Measurements from ENCODE around the gene SLC39A11.
A peak's percentile ranks its signal among the peaks of the same experiment; 100 is the strongest.
"Not testable (repeated sequence)": the region's sequence is repeated elsewhere in the genome, so short reads cannot be mapped to it uniquely, and the experiment has no call there.

SLC39A11 gene

GRCh38 chr17:72730077-72730476 lies 362.4 kb downstream of the SLC39A11 start:
- no peak for DNase-seq

GRCh38 chr17:72726936-72727335 lies 365.6 kb downstream of the SLC39A11 start:
- DNase-seq = no peak

DNA sequence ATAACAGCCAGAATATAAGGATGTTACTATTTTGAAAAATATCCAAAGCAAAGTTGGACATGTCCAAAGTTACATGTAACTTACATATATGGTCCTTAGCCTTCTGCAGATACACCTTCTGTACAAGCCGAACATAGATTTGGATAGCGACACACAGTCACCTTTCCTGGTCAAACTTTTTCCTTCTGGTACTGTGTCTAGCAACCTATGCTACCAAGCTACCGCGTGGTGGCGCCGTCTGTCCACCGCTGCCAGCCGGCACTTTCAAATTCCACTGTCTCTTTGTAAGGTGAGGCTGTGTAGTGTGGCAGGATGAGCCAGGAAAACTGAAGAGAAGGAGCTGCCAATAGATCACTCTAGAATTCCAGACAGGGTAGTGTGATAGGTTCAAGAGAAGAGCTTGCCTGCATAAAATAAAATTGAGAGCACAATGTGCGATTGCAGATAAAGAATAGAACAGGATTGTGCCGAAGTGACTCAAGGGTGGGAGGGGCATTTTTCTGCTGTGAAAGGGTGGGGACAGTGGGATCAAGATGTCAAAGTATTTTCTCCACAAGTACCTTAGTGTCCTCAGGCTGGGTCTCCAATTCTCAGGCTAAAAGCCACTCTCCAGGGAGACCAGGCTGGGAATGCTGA lies 366.9 kb downstream of the SLC39A11 start:
- DNase-seq = peak; percentile 60

- no peak for DNase-seq
Observed at GRCh38 chr17:72724267-72724666, 368.2 kb downstream of the SLC39A11 start.

GRCh38 chr17:72723711-72724110 lies 368.8 kb downstream of the SLC39A11 start:
- no peak for DNase-seq

DNA sequence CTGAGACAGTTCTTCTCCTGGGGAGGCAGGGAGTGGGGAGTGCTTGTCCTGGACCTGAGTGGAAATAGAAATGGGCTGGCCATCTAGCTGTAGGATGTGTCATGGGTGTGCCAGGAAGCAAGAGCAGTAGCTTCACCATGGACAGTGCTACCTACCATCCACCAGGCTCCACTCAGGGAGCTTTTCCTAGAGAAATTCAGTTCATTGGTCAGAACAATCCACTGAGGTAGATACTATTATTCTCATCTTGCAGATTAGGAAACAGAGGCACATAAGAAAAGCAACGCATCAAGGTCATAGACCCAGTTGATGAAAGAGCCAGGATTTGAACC lies 372.0 kb downstream of the SLC39A11 start:
- no peak for DNase-seq

DNA sequence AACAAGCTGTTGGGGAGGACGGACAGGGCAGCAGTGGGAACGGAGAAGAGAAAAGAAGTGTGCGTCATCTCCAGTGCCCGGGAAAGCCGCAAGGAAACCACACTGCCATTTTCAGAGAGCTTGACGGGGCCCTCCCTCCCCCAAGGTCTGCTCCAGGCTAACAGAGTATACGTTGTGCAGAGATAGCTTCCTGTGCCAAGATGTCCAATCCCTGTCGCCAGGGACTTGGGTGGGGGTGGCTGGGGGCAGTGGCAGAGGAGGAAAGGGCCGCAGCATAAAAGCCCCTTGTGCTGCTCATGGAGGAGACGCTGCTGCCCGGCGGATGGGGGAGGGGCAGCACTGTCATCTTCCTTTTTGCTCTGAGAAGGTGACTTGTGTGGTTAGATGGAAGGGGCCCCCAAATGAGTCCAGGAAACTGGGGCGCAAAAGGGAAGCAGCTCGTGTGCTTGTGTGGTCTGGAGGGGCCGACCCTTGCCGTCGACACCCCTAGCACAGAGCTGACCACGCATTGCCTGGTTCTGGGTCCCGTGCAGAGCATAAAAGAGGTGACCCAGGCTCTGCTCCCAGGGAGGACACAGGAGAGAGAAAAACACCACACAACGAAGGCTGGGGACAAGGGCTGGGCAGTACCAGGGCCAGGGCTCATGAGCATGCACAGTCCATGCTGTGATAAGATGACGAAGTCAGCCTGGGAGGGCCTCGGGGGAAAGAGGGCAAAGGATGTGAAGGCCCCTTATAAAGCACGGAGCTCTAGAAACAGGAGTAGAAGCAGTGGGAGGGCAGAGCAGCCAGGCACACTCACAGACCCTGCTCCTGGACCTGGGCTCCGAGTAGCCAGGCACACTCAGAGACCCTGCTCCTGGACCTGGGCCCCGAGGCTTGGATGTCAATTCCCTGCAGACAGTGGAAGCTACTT lies 372.7 kb downstream of the SLC39A11 start:
- DNase-seq = no peak

- no peak for DNase-seq
Observed at GRCh38 chr17:72719206-72719577, 373.3 kb downstream of the SLC39A11 start.

DNA sequence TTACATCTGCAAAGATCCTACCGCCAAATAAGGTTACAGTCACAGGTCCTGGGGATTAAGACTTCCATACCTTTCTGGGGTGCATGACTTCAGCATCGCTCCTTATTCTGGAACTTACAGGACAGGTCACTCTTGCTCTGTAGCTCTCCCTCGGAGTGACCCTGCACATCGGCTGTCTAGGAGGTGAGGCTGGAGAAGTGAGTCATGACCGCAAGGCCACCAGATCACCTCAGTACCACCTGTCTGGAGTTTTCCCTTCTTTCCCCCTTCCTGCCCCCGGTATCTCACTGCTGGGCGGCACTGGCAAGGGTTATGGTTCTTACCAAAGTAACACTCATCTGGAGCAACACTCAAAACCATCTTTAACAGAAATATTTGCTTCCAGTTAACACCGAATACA lies 374.8 kb downstream of the SLC39A11 start:
- DNase-seq = no peak

GRCh38 chr17:72717276-72717675 lies 375.2 kb downstream of the SLC39A11 start:
- no peak for DNase-seq

GRCh38 chr17:72715906-72716572 lies 376.4 kb downstream of the SLC39A11 start:
- no peak for DNase-seq

DNA sequence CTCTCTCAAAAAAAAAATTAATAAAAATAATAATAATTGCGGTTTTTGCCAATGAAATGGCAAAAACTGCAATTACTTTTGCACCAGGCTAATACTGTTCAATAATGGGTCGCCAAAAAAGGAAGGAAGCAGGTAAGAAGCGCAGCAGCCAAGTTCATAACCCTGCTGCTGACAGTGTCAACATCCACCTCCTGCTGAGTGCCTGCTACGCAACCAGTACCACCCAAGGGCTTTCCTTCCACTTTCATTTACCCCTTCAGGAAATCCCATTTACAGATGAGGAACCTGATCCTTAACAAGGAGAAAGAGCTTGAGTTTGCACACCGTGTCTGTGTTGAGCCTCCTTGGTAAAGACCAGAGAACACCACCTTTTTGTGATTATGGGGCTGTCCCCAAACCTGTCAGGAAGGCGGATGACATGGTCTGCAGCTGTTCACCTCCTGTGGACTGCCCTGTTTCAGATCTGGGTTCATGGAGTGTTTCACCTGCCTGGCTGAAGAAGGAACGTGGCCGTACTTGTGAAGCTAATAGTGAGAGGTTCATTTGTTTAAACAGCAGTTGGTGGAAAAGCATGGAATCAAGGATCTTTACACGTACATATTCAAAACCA lies 378.0 kb downstream of the SLC39A11 start:
- no peak for DNase-seq

DNA sequence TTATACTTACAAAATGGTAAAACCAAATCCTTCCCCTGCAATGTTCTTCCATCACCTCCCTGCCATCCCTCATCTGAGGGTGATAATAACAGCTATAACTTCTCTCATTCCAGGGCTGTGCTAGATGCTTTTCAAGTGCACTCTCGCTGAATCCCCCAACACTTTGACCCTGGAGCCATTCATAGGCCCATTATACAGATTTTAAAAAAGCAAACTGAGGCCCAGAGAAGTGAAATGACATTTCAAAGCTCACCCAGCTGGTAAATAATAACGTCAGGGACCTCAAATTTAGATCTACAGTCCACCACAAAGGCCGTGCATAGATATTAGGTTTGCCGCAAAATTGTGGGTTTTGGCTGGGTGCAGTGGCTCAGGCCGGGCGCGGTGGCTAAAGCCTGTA lies 378.8 kb downstream of the SLC39A11 start:
- no peak for DNase-seq

GRCh38 chr17:72711521-72712310 lies 380.8 kb downstream of the SLC39A11 start:
- DNase-seq = no peak

DNA sequence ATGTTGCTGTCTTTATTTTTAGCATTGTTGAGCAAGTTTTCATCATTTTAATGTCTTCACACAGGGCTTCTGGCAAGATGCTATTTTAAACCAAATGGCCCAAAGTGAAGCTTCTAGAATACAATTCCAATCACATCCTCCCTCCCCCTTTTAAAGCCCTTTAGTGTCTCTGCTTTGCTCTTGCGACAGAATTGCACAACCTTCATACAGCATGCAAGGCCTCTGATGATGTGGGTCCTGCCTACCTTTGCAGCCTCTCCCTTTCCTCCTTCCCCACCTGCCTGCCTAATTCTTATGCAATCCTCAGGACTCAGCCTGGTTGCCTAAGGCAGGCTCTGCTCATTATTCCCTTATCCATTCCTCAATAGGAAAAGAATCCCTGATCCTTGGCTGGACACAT lies 381.7 kb downstream of the SLC39A11 start:
- no peak for DNase-seq

DNA sequence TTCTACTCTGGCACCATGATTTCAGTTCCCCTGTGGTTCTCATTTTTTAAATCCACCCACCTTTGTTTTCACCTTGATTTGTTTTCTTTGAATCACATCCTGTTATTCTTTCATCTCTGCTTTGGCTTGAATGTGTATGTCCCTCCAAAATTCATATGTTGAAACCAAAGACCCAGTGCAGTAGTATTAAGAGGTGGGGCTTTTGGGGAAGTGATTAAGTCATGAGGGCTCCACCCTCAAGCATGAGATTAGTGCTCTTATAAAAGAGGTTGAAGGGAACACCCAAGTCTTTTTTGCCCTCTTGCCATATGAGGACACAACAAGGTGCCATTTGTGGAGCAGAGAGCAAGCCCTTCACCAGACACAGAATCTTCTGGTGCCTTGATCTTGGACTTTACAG lies 382.3 kb downstream of the SLC39A11 start:
- DNase-seq = no peak

GRCh38 chr17:72708682-72709081 lies 383.8 kb downstream of the SLC39A11 start:
- not testable (repeated sequence) for DNase-seq

DNA sequence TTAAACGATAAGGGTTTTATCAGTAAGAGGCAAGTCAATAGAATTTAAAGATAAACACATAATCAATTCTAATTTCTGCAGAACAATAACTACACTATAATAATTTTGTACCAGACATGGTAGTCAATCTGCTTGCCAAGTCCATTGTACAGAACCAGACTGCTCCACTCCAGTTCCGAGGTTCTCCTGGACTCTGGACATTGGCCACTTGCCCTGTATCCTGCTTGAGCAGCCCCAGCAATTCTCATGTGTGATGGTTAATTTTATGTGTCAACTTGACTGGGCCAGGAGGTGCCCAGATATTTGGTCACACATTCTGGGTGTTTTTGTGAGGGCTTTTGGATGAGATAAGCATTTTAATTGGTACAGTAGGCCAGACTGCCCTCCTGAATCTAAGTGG lies 384.6 kb downstream of the SLC39A11 start:
- no peak for DNase-seq

DNA sequence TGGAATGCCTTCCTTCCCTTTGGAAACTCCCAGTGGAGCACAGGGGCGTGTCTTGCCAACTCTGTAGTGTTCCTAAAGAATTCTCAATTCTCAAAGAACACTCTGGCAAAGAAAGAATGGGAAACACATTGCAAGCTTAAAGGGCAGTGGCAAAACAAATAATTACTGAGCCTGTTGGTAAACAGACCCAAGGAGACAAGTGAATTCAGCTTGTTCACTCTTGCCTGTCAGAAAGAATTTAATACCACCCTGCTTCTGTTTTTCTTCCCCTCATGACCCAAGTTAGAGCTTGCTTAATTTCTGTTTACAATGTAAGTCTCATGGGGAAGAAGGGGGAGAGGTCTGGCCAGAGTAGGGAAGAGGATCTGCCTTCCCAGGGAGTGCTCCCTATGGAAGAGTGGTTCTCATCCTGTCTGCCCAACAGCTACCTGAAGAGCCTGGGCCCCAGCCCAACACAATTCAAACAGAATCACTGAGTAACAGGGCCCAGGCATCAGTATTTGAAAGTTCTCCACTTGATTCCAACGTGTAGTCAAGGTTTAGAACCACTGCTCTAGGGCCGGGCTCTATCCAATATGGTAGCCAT lies 386.0 kb downstream of the SLC39A11 start:
- no peak for DNase-seq

DNA sequence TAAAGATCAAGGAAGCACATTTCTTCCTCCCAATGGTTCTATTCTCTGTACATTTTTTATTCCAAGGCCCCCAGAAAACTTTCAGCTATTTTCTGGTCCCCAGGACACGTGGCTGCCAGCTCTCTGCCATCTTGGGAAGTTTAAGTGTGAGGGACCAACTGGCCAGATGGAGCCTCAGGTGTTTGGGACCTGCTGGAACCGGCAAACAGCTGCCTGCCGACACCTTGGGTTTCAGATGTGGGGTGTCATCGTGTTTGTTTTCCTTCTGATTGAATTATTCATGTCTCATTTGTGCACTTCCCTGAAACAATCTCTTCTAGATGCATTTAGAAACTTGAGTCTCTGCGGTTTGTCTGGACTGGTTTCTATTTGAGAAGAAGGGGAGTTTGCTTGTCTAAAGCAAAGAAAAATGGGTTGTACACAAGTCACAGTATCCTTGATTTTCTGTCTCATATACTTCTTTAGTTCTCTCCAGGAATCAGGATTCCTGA lies 386.5 kb downstream of the SLC39A11 start:
- no peak for DNase-seq

DNA sequence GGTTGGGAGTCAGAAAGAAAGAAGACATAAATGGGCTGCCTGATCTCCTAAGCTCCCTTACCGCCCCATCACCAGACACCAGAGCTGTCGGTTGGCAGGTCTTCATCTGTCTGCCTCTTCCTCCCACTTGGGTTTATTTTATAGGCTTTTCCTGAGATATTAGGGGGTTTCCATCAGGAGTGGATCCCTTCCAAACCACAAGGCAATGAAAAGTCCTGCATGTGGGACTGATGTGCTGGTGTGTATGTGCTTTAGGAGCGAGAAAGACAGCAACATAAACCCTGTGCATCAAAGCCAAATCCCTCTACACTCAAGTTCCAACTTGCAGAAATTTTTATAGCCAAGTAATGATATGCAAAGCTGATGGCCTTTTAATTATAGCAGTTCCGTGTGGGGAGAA lies 389.5 kb downstream of the SLC39A11 start:
- DNase-seq = no peak

DNA sequence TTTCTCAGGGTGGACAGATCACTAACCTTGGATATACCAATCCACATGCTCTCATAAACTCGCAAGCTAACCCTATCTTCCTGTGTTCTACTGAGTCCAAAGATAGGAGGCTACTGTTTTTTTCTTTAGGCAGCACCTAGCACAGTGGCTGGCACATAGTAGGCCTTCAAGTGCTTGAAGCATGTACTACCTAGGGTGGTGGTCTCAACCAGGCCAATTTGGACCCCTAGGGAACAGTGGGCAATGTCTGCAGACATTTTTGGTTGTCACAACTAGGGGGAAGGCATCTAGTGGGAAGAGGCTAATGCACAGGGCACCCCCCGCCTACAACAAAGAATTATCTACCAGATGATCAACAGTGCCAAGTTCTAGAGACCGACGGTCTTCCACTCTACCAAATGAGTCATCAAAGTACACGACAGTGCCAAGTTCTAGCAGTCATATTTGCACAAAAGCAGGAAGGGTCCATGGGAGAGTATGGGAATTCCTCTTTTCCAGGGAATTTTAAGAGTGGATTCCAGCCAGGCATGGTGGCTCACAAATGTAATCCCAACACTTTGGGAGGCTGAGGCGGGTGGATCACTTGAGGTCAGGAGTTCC lies 390.3 kb downstream of the SLC39A11 start:
- no peak for DNase-seq
